Testis (tissue), 3 donors: ENCODE results near the gene POC1B. TPM values are rescaled to one million over a fixed set of nuclear protein-coding genes. Genes with fewer than 3 reads are reported as not detected.

Experiments
- DNase-seq: peaks from one replicate; pipeline ENCODE4 v3.0.0-alpha.2; 2019
- H3K27ac ChIP-seq, 2 donors: fragments of 200-600 bp; sonication (generic); one replicate each; pipeline ENCODE4 v1.5.1; 2019
- H3K27me3 ChIP-seq: fragments of 200-600 bp; sonication (generic); one replicate; pipeline ENCODE4 v1.5.1; 2019
- H3K36me3 ChIP-seq: fragments of 200-600 bp; sonication (generic); one replicate; pipeline ENCODE4 v1.5.1; 2017; ENCODE audit warnings: low read depth; ENCODE audit errors: missing control alignments
- H3K4me1 ChIP-seq: fragments of 200-600 bp; sonication (generic); one replicate; pipeline ENCODE4 v1.5.1; 2019
- H3K4me3 ChIP-seq, 2 donors: fragments of 200-600 bp; sonication (generic); one replicate each; pipeline ENCODE4 v1.5.1; 2017 to 2019
- H3K9me3 ChIP-seq: fragments of 200-600 bp; sonication (generic); one replicate; pipeline ENCODE4 v1.5.1; 2017
- POLR2A ChIP-seq: fragments of 450-650 bp; IDR thresholded peaks from one replicate; pipeline ENCODE4 v1.6.1; 2017; ENCODE audit warnings: antibody characterized with exemption, mild to moderate bottlenecking, moderate library complexity
- WGBS, 2 donors: methylation state at CpG; one replicate each; pipeline ENCODE4 v1.1.5; 2018; 5-methylcytosine and 5-hydroxymethylcytosine counted together
- intact Hi-C: fragments of 100-400 bp; cut with DNase I; formaldehyde crosslinking; loops from one replicate; pipeline ENCODE4 v1.15.1; 2023; ENCODE audit warnings: low total_unique reads
- polyA plus RNA-seq: library from polyadenylated mRNA; stranded (reverse); fragments of 350-450 nt; fragmentation: Illumina TruSeq; extraction: RNeasy Lipid Tissue Mini Kit (QIAGEN cat#74804); gene quantifications from one replicate; pipeline ENCODE4 v1.2.3, GENCODE V29; 2014; ENCODE audit warnings: low read depth, low replicate concordance; ENCODE audit not compliant: insufficient read depth
- total RNA-seq, 2 donors: library from RNA; depleted of rRNA; stranded (reverse); fragments of >200 nt; gene quantifications; one replicate each; pipeline ENCODE4 v1.2.3, GENCODE V29; 2016
- TF ChIP-seq, protein P1 (sequence below), 3 experiments: fragments of 450-650 bp in 2 of 3; fragments of 200-600 bp in 1 of 3; sonication (generic) in 1 of 3; IDR thresholded peaks; one replicate each; pipeline ENCODE4 v1.5.1; 2016 to 2019; ENCODE audit warnings: antibody characterized with exemption in 3 of 3, mild to moderate bottlenecking in 2 of 3, moderate library complexity in 1 of 3

POC1B gene
- total and polyA plus RNA-seq, 3 donors from 2014 or later: 16.8 to 30.2 (median 21.3) TPM

DNA sequence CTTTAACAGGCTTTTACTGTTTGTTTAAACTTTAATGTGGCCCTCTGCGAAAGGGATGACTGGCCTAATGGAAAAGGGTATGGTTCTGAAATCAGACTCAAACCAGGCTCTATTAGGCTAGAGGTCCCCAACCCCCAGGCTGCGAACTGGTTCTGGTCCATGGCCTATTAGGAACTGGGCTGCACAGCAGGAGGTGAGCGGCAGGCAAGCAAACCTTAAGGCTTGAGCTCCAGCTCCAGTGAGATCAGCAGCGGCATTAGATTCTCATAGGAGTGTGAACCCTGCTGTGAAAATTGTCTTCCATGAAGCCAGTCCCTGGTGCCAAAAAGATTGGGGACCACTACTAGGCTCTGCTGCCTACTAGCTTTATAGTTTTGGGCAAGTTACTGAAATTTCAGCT, 12.3 kb downstream of the POC1B start:
- 93 to 98% methylated on average over 4 of the region's 4 CpGs for WGBS, 2 donors
- Histone ChIP-seq H3K27me3 (no peaks in the 10 kb centered on the region), H3K36me3 (no peaks in the 10 kb centered on the region), H3K4me3 (no peak overlapping the region), H3K4me1 (no peaks in the 10 kb centered on the region), H3K27ac (no peak overlapping the region), H3K9me3 (no peaks in the 10 kb centered on the region)
- TF ChIP-seq, protein P1, sequence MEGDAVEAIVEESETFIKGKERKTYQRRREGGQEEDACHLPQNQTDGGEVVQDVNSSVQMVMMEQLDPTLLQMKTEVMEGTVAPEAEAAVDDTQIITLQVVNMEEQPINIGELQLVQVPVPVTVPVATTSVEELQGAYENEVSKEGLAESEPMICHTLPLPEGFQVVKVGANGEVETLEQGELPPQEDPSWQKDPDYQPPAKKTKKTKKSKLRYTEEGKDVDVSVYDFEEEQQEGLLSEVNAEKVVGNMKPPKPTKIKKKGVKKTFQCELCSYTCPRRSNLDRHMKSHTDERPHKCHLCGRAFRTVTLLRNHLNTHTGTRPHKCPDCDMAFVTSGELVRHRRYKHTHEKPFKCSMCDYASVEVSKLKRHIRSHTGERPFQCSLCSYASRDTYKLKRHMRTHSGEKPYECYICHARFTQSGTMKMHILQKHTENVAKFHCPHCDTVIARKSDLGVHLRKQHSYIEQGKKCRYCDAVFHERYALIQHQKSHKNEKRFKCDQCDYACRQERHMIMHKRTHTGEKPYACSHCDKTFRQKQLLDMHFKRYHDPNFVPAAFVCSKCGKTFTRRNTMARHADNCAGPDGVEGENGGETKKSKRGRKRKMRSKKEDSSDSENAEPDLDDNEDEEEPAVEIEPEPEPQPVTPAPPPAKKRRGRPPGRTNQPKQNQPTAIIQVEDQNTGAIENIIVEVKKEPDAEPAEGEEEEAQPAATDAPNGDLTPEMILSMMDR (IDR thresholded peaks at IDR 0.05): no peak
- no peak for TF ChIP-seq POLR2A
- no peak for DNase-seq
- intact Hi-C loops: no loop called here

DNA sequence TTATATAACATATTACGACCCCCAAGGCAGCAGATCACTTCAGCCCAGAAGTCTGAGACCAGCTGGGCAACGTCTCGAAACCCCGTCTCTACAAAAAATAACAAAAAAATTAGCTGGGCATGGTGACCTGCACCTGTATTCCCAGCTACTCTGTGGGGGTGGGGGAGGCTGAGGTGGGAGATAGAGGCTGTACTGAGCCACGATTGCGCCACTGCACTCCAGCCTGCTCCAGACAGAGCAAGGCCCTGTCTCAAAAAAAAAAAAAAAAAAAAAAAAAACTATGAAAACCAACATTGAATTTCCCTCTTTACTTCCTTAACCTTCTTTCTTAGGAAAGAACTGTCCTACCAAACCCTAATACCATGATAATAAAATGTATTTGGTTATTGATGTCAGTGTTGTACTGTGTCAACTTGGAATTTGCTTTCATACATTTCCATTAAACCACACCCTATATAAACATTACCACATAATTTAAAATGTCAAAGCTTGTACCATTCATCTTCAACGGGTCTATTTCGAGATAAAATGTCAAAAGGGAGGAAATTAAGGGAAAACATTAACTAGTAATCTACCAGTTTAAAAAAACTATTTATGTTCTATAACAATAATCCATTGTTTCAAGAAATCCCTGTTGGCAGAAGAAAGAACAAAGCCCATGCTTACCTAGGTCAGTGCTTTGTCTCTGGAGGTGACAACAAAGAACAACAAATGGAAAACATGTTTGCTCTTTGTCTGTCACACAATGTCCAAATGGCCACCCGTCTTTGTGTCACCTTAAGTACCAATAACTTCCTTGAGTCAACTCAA, 18.6 kb downstream of the POC1B start:
- Histone ChIP-seq H3K27ac (no peak overlapping the region), H3K9me3 (no peaks in the 10 kb centered on the region), H3K4me3 (no peak overlapping the region), H3K36me3 (no peaks in the 10 kb centered on the region), H3K27me3 (no peaks in the 10 kb centered on the region), H3K4me1 (no peaks in the 10 kb centered on the region)
- intact Hi-C loops: no loop called here
- 73 to 79% methylated on average over 9 of the region's 9 CpGs for WGBS, 2 donors
- no peak for DNase-seq
- no peak for TF ChIP-seq POLR2A
- TF ChIP-seq, protein P1 (IDR thresholded peaks at IDR 0.05): no peak

DNA sequence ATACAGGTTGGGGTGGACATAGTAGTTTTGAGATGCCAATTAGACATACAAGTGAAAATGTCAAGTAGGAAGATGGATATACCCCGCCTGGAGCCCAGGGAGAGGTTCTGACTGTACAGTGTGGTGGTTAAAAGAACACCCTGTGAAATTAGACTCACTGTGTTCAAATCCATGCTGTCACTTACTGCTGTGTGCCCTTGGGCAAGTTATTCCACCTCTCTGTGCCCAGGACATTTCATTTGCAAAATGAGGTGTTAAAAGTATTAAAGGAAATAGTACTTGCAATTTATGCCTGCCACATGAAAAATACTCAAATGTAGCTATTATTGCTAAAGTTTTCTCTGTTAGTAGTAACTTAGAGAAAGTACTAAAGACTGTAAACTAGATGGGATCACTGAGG, 19.8 kb downstream of the POC1B start:
- DNase-seq: no peak
- TF ChIP-seq, protein P1 (IDR thresholded peaks at IDR 0.05): no peak
- no peak for TF ChIP-seq POLR2A
- H3K36me3 ChIP-seq: no peaks in the 10 kb centered on the region
- no peaks in the 10 kb centered on the region for H3K27me3 ChIP-seq
- no peaks in the 10 kb centered on the region for H3K4me1 ChIP-seq
- intact Hi-C loops: no loop called here
- H3K27ac ChIP-seq: no peak overlapping the region
- no peaks in the 10 kb centered on the region for H3K9me3 ChIP-seq
- WGBS, 2 donors: 58 to 60% methylated on average over 1 of the region's 1 CpG
- no peak overlapping the region for H3K4me3 ChIP-seq

DNA sequence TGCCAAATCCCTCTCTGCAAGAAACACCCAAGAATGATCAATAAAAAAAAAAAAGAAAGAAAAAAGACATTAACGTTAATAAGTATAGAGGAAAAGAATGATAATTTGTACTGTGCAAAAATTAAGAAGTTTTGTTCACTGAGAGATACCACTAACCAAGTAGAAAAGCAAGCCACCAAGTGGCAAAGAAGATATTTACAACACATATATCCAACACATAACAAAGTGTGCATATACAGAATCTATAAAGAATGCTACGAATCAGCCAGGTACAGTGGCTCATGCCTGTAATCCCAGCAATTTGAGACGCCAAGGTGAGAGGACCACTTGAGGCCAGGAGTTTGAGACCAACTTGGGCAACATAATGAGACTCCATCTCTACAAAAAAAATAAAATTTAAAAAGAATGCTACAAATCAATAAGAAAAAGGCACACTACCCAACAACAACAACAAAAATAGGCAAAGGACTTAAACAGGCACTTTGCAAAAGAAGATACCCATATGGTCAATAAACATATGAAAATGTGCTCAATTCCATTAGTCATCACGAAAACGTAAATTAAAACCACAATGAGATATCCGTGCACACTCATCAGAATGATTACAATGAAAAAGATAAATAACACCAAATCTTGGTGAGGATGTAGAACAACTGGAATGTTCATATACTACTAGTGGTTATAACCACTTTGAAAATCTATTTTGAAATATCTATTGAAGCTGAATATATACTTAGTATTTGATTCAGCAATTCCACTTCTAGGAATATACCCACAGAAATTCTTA, 21.1 kb downstream of the POC1B start:
- H3K4me3 ChIP-seq: no peak overlapping the region
- no peaks in the 10 kb centered on the region for H3K9me3 ChIP-seq
- H3K4me1 ChIP-seq: no peaks in the 10 kb centered on the region
- DNase-seq: no peak
- no peak for TF ChIP-seq POLR2A
- TF ChIP-seq, protein P1 (IDR thresholded peaks at IDR 0.05): no peak
- no peaks in the 10 kb centered on the region for H3K27me3 ChIP-seq
- intact Hi-C loops: no loop called here
- H3K27ac ChIP-seq: no peak overlapping the region
- WGBS, 2 donors: 87 to 92% methylated on average over 6 of the region's 6 CpGs
- no peaks in the 10 kb centered on the region for H3K36me3 ChIP-seq
